HEK293T (cell line): Measurements from ENCODE around the gene NPAS3.

Experiments
- CTBP1 ChIP-seq: fragments of 450-650 bp; IDR thresholded peaks from 2 replicates; pipeline ENCODE4 v1.6.1; 2016; ENCODE audit warnings: borderline replicate concordance
- ELF4 ChIP-seq: fragments of 450-650 bp; IDR thresholded peaks from 2 replicates; pipeline ENCODE4 v1.6.1; 2017; ENCODE audit warnings: antibody characterized with exemption
- FOXK2 ChIP-seq: fragments of 450-650 bp; IDR thresholded peaks from 2 replicates; pipeline ENCODE4 v1.6.1; 2016; ENCODE audit warnings: mild to moderate bottlenecking
- FOXM1 ChIP-seq: fragments of 450-650 bp; IDR thresholded peaks from 2 replicates; pipeline ENCODE4 v1.6.1; 2017; ENCODE audit warnings: mild to moderate bottlenecking, borderline replicate concordance
- NFRKB ChIP-seq: fragments of 450-650 bp; IDR thresholded peaks from 2 replicates; pipeline ENCODE4 v1.6.1; 2016; ENCODE audit warnings: mild to moderate bottlenecking, moderate library complexity
- SP1 ChIP-seq: fragments of 450-650 bp; IDR thresholded peaks from 2 replicates; pipeline ENCODE4 v1.6.1; 2017
- SUZ12 ChIP-seq: fragments of 450-650 bp; IDR thresholded peaks from 2 replicates; pipeline ENCODE4 v1.6.1; 2016; ENCODE audit warnings: mild to moderate bottlenecking
- TARDBP ChIP-seq: fragments of 450-650 bp; IDR thresholded peaks from 2 replicates; pipeline ENCODE4 v1.6.1; 2016
- ZNF384 ChIP-seq: fragments of 450-650 bp; IDR thresholded peaks from 2 replicates; pipeline ENCODE4 v1.6.1; 2016

GRCh38 chr14:33191855-33192254 lies 253.2 kb downstream of the NPAS3 start:
- no peak for TF ChIP-seq TARDBP
- no peak for TF ChIP-seq CTBP1
- no peak for TF ChIP-seq SUZ12
- no peak for TF ChIP-seq SP1
- TF ChIP-seq ELF4, result no peak
- TF ChIP-seq NFRKB, result no peak
- TF ChIP-seq ZNF384, result no peak
- TF ChIP-seq FOXM1, result no peak
- no peak for TF ChIP-seq FOXK2
